Measurements from ENCODE around the gene OXGR1.
"Not testable (repeated sequence)": the region's sequence is repeated elsewhere in the genome, so short reads cannot be mapped to it uniquely, and the experiment has no call there.

Gene OXGR1

GRCh38 chr13:96994017-96994857 lies at the start of gene OXGR1:
Gene OXGR1, minus strand, starts transcription at chr13:96994476. Its CDS starts 6,717 bp downstream, at chr13:96987759.
- DNase-seq (ENCODE audit: low read depth in 2 of 2), result no peak

- DNase-seq (ENCODE audit: low read depth in 2 of 2), result no peak
Observed at GRCh38 chr13:97043302-97043701, 49.0 kb upstream of the OXGR1 start.

- DNase-seq (ENCODE audit: low read depth in 2 of 2), result no peak
Observed at GRCh38 chr13:97030705-97031452, 36.6 kb upstream of the OXGR1 start.

DNA sequence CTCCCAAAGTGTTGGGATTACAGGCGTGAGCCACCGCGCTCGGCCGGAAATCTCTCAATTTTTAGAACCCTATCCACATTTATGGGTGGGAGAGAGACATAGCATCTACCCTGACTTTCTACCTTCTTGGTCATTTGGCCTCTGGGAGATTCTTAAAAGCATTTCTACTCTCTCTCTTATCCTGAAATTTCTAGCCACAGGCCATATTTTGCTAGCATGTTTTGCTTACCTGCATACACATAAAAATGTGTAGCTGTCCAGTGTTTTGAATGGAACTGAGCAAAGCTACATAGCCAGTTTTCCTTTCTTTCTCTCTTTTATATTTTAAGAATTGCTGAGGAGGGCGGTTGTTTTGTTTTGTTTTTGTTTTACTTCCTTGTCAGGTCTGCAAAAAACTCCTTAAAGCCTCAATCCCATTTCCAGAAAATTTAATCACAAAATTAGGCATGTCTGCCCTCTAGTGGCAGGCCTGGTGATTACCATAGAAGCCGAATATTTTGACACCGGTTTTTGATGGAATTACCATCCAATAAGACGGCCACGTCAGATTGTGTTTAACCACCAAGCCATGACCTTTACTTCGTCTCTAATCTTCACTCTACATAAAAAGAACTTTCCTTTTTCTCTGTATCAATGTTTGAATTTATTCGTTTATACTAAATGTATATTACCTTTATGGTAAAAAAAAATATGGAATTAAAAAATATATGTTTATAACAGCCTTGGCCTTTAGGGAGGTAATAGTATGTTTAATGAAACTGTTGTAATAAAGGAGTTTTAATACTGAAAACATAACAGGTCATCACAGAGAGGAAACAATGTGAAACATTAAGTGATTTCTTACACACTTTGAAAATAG lies 34.4 kb upstream of the OXGR1 start:
- DNase-seq (ENCODE audit: low read depth in 2 of 2), result peak; percentile 7 to 38

GRCh38 chr13:97027162-97027554 lies 32.9 kb upstream of the OXGR1 start:
- no peak for DNase-seq (ENCODE audit: low read depth in 2 of 2)

DNA sequence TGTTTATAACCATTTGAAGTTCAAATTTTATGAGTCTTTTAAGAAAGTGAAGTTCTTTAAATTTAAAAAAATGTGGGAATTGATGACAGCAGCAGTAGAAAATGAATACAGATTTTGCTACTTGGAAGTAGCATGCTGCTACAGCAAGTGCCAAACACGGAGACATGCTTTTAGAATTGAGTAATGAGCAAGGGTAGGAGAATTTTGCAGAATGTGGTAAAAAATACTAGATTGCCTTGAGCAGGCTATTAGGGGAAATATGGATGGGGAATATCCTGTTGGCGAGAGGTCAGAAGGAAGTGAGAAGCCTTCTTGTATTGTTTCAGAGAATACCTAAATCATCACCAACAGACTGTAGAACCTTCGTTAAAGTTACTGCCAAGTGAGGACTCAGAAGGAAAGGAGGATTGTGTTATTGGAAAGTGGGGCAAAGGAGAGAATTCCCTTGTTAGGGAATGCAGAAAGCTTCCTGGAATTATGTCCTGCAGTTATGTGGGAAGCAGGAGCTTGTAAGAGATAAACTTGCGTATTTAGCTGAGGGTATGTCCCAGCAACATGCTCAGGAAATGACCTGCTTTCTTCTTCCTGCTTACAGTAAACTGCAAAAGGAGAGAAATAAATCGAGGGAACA lies 32.4 kb upstream of the OXGR1 start:
- DNase-seq (ENCODE audit: low read depth in 2 of 2), result no peak

DNA sequence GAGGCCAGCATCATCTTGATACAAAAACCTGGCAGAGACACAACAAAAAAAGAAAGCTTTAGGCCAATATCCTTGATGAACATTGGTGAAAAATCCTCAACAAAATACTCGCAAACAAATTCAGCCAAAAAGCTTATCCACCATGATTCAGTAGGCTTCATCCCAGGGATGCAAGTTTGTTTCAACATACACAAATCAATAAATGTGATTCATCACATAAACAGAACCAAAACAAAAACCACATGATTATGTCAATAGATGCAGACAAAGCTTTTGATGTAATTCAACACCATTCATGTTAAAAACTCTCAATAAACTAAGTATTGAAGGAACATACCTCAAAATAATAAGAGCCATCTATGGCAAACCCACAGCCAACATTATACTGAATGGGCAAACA lies 29.5 kb upstream of the OXGR1 start:
- not testable (repeated sequence) for DNase-seq (ENCODE audit: low read depth in 2 of 2)

- DNase-seq (ENCODE audit: low read depth in 2 of 2), result no peak
Observed at GRCh38 chr13:97023117-97023516, 28.8 kb upstream of the OXGR1 start.

GRCh38 chr13:97021241-97021640 lies 27.0 kb upstream of the OXGR1 start:
- DNase-seq (ENCODE audit: low read depth in 2 of 2), result no peak

DNA sequence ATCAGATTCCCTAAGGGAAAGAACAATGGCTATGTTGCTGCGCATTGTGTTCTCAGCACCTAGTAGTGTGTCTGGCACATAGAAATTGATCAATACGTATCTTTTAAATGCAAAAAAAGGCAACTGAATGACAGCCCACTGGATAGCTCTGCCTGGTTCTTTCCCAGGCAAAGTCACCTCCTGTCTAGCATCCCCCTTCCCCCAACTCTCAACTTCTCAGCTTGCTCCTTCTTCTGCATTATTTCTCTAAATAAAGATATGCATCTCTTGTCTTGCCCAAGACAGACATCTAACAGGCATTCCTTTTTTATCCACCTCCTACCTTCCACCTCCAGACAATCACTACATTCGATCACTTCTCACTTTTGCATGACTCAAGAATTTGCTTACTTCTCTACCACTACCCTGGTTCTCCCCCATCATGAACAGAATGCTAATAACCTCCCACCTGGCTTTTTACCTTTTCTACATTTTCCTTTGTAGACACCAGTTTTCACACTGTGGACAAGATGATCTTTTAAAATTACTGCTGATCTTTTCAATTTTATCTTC lies 26.5 kb upstream of the OXGR1 start:
- no peak for DNase-seq (ENCODE audit: low read depth in 2 of 2)

DNA sequence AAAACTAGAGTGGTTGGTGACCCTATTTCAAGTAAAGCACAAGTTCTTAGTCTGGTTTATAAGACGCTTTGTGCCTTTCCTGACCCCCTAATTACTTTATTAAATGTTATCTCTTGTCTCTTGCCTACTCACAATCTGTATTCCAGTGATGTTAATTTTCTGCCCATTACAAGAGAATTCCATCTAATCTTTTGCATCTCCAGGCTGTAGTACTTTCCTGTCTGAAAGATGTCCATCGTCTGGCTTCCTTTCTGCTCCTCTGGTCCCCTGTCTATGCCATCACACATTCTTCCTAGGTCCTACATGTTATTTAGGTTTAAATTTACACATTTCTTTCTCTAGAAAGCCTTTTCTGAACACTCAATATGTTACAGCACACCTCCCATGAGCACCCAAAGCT lies 25.9 kb upstream of the OXGR1 start:
- DNase-seq (ENCODE audit: low read depth in 2 of 2), result no peak

DNA sequence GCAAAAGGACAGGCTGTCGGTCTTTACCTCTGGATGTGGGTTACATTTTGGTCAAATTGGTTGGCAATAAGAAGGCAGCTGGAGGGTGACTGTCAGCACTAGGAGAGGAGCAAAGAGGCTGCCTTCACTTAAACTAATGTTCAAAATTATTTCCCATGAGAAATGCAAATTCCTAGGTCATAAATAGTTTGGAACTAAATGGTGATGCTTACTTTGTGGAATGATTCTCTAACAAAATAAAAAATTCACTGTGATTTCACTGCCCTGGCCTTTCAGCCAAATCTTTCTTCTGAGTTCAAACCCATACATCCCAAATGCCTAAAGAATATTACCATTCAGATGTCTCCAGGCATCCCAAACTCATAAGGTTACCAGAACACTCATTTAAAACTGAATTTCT lies 25.0 kb upstream of the OXGR1 start:
- no peak for DNase-seq (ENCODE audit: low read depth in 2 of 2)

GRCh38 chr13:97018029-97018819 lies 23.9 kb upstream of the OXGR1 start:
- DNase-seq (ENCODE audit: low read depth in 2 of 2), result no peak

DNA sequence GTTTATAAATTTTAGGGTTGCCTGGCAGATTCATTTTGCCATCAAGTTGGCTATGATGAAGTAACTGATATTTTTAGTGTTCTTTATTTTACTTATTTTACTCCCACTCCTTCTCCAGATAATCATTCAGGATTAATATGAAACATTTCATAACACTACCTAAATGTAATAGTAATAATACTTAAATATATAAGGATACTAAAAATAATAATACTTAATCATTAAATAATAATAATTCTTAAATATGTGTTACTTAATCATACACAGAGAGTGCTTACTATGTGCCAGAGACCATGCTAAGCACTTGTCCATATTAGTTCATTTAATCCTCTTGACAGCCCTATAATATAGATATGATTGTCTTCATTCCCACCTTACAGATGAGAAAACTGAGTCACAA lies 23.0 kb upstream of the OXGR1 start:
- DNase-seq (ENCODE audit: low read depth in 2 of 2), result no peak

DNA sequence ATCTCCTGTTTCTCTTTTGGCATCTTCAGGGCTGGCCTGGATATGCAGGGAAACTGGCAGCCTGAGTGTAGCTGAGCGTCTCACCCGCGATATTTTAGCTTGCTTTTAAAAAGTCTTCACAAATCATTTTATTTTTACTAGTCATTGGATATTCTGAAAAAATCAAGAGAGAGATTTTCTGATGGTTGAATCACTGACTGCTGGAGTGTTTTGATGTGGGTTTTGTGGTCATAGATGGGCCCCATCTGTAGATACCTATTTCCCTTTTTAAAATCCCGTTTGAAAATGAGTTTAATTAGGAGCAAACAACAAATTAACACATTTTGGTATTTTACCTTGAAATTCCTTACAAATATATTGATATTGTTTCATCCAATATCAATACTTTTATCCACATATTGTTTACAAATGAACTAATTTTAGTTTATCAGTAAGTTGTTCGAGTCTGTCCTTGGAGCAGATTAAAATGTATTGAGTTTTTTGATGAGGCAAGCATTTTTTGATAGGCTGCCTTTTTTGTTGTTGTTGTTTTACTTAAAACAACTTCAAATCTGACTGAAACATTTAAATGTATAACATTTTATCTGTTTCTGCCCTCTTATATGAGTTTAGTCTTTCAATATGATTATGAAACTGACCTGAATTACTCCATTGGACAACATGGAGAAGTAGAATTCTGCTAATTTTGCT lies 21.5 kb upstream of the OXGR1 start:
- no peak for DNase-seq (ENCODE audit: low read depth in 2 of 2)

GRCh38 chr13:97012251-97013048 lies 18.2 kb upstream of the OXGR1 start:
- no peak for DNase-seq (ENCODE audit: low read depth in 2 of 2)

- DNase-seq (ENCODE audit: low read depth in 2 of 2), result no peak
Observed at GRCh38 chr13:97011446-97012131, 17.3 kb upstream of the OXGR1 start.

GRCh38 chr13:97008643-97009042 lies 14.4 kb upstream of the OXGR1 start:
- no peak for DNase-seq (ENCODE audit: low read depth in 2 of 2)

Data from stimulated activated CD4-positive, alpha-beta T cell treated with anti-CD3 and anti-CD28 coated beads, Interleukin-4, amount 100 ng/mL, for 48 hours (primary cell).